H1 (cell line): ENCODE measurements around the gene U2AF1L4. TPM values are rescaled to one million over a fixed set of nuclear protein-coding genes. Genes with fewer than 3 reads are reported as not detected.

Source experiments
- CTCF ChIA-PET: fragments of 300-600 bp; sonication (Branson Sonifier 250); formaldehyde crosslinking; loops from one replicate; lab custom pipeline; 2021; ENCODE audit not compliant: partially characterized antibody; lab: Charles Lee
- POLR2A ChIA-PET: fragments of 300-600 bp; sonication (Branson Sonifier 250); formaldehyde crosslinking; loops from one replicate; lab custom pipeline; 2021; ENCODE audit warnings: inconsistent platforms; ENCODE audit not compliant: partially characterized antibody; lab: Charles Lee
- DNase-seq, 2 experiments: peaks; one replicate each; pipeline versions ENCODE4 v3.0.0 to v3.0.0-alpha.2; 2010 to 2022; ENCODE audit warnings: low spot score in 2 of 2, low read depth in 1 of 2, mixed read lengths in 1 of 2
- FAIRE-seq: peaks from 2 replicates; lab custom pipeline; 2011; peaks lifted over from hg19 to GRCh38; lab: Jason Lieb, UNC
- H2AFZ ChIP-seq: 2 replicates; pipeline ENCODE4 v1.8.1; 2012; ENCODE audit warnings: low read length, inconsistent platforms
- H2AK5ac ChIP-seq: 2 replicates; pipeline ENCODE4 v1.6.1; 2013; ENCODE audit warnings: low read depth, low read length
- H2BK120ac ChIP-seq: replicated peaks from 2 replicates; pipeline ENCODE3; 2013; ENCODE audit warnings: low read depth, low read length, inconsistent platforms
- H2BK12ac ChIP-seq: 2 replicates; pipeline ENCODE4 v1.6.1; 2013; ENCODE audit warnings: low read depth, low read length
- H2BK15ac ChIP-seq: 2 replicates; pipeline ENCODE4 v1.6.1; 2013; ENCODE audit warnings: low read length
- H2BK20ac ChIP-seq: 2 replicates; pipeline ENCODE4 v1.6.1; 2013; ENCODE audit warnings: low read length
- H2BK5ac ChIP-seq: 2 replicates; pipeline ENCODE4 v1.6.1; 2013; ENCODE audit warnings: low read depth, low read length
- H3K14ac ChIP-seq: 2 replicates; pipeline ENCODE4 v1.6.1; 2013; ENCODE audit warnings: inconsistent platforms; ENCODE audit not compliant: insufficient read length
- H3K18ac ChIP-seq: 2 replicates; pipeline ENCODE4 v1.6.1; 2013; ENCODE audit warnings: low read length; ENCODE audit errors: extremely low read depth
- H3K23ac ChIP-seq: 2 replicates; pipeline ENCODE4 v1.6.1; 2013; ENCODE audit warnings: inconsistent platforms; ENCODE audit not compliant: insufficient read length
- H3K23me2 ChIP-seq: 2 replicates; pipeline ENCODE4 v1.6.1; 2013; ENCODE audit warnings: low read depth, low read length
- H3K27ac ChIP-seq: 2 replicates; pipeline ENCODE4 v1.6.1; 2011; ENCODE audit warnings: low read depth, low read length, inconsistent platforms
- H3K27me3 ChIP-seq, 4 experiments: replicated peaks in 1 of 4; 1 replicate in 1 of 4; 2 replicates in 3 of 4; pipeline versions ENCODE4 v1.6.1 to v1.8.1; 2011 to 2013; ENCODE audit warnings: low read length in 3 of 4, mild to moderate bottlenecking in 3 of 4, inconsistent platforms in 2 of 4, mixed read lengths in 2 of 4, moderate library complexity in 1 of 4; ENCODE audit not compliant: control insufficient read depth in 3 of 4, insufficient read depth in 3 of 4; ENCODE audit errors: extremely low read depth in 1 of 4
- H3K36me3 ChIP-seq, 4 experiments: 2 replicates each; pipeline versions ENCODE4 v1.6.1 to v1.8.1; 2011 to 2013; ENCODE audit warnings: mild to moderate bottlenecking in 4 of 4, low read length in 3 of 4, moderate library complexity in 2 of 4, control low read depth in 1 of 4, inconsistent platforms in 1 of 4; ENCODE audit not compliant: insufficient read depth in 4 of 4, control insufficient read depth in 2 of 4
- H3K4ac ChIP-seq: replicated peaks from 2 replicates; pipeline ENCODE3; 2013; ENCODE audit warnings: low read length, low read depth, mixed read lengths, inconsistent platforms; ENCODE audit not compliant: insufficient read length
- H3K4me1 ChIP-seq, 4 experiments: replicated peaks in 1 of 4; 1 replicate in 1 of 4; 2 replicates in 3 of 4; pipeline versions ENCODE4 v1.6.1 to v1.8.1; 2011 to 2013; ENCODE audit warnings: low read length in 3 of 4, inconsistent platforms in 2 of 4, mixed read lengths in 1 of 4; ENCODE audit not compliant: insufficient read depth in 4 of 4, control insufficient read depth in 3 of 4
- H3K4me2 ChIP-seq, 2 experiments: 2 replicates each; pipeline versions ENCODE4 v1.6.1 to v1.8.1; 2011 to 2013; ENCODE audit warnings: low read depth in 2 of 2, low read length in 2 of 2, control low read depth in 1 of 2, inconsistent platforms in 1 of 2, mild to moderate bottlenecking in 1 of 2; ENCODE audit not compliant: insufficient read depth in 1 of 2
- H3K4me3 ChIP-seq, 4 experiments: fragments of 200-600, 300-600 bp in 1 of 4; sonication (generic), shearing (Covaris generic), sonication (Bioruptor Twin) in 1 of 4; 2 replicates each; pipeline versions ENCODE4 v1.5.1 to v1.8.1; 2011 to 2016; ENCODE audit warnings: low read length in 4 of 4, low read depth in 3 of 4, control low read depth in 2 of 4, inconsistent platforms in 2 of 4, mild to moderate bottlenecking in 2 of 4, mixed read lengths in 1 of 4, moderate library complexity in 1 of 4; ENCODE audit not compliant: insufficient read depth in 2 of 4; ENCODE audit errors: extremely low read depth in 1 of 4
- H3K56ac ChIP-seq: replicated peaks from 2 replicates; pipeline ENCODE3; 2013; ENCODE audit warnings: low read depth, mild to moderate bottlenecking, mixed read lengths, low read length, inconsistent platforms; ENCODE audit not compliant: insufficient read length
- H3K79me1 ChIP-seq: 2 replicates; pipeline ENCODE4 v1.6.1; 2013; ENCODE audit warnings: low read depth, low read length, control low read depth
- H3K79me2 ChIP-seq, 2 experiments: 2 replicates each; pipeline versions ENCODE4 v1.6.1 to v1.8.1; 2012 to 2013; ENCODE audit warnings: low read length in 2 of 2, mild to moderate bottlenecking in 2 of 2, inconsistent platforms in 1 of 2; ENCODE audit not compliant: insufficient read depth in 2 of 2, control insufficient read depth in 1 of 2
- H3K9ac ChIP-seq, 4 experiments: replicated peaks in 1 of 4; 1 replicate in 1 of 4; 2 replicates in 3 of 4; pipeline versions ENCODE4 v1.6.1 to v1.8.1; 2011 to 2013; ENCODE audit warnings: low read depth in 3 of 4, low read length in 3 of 4, control low read depth in 2 of 4, mild to moderate bottlenecking in 2 of 4, moderate library complexity in 2 of 4, inconsistent platforms in 1 of 4; ENCODE audit errors: extremely low read depth in 1 of 4
- H3K9me3 ChIP-seq, 2 experiments: 2 replicates each; pipeline versions ENCODE4 v1.6.1 to v1.8.1; 2012 to 2013; ENCODE audit warnings: mild to moderate bottlenecking in 2 of 2, moderate library complexity in 2 of 2, control low read depth in 1 of 2, inconsistent platforms in 1 of 2, low read depth in 1 of 2, low read length in 1 of 2, mixed read lengths in 1 of 2; ENCODE audit not compliant: insufficient read depth in 2 of 2
- H4K20me1 ChIP-seq, 2 experiments: replicated peaks in 1 of 2; 2 replicates each; pipeline versions ENCODE3 to v1.8.1; 2011 to 2013; ENCODE audit warnings: inconsistent platforms in 2 of 2, low read length in 2 of 2, mild to moderate bottlenecking in 1 of 2; ENCODE audit not compliant: insufficient read depth in 2 of 2, control insufficient read depth in 1 of 2
- H4K5ac ChIP-seq: 2 replicates; pipeline ENCODE4 v1.6.1; 2013; ENCODE audit warnings: low read length, low read depth, mixed read lengths, inconsistent platforms; ENCODE audit not compliant: insufficient read length
- H4K8ac ChIP-seq: 2 replicates; pipeline ENCODE4 v1.8.0; 2013; ENCODE audit warnings: mild to moderate bottlenecking, moderate library complexity, low read length, inconsistent platforms; ENCODE audit not compliant: insufficient read depth; ENCODE audit errors: extremely low read depth
- H4K91ac ChIP-seq: replicated peaks from 2 replicates; pipeline ENCODE3; 2013; ENCODE audit warnings: low read length, mixed read lengths, inconsistent platforms; ENCODE audit not compliant: insufficient read length
- CBX8 ChIP-seq: fragments of 300-800, 300-1000 bp; sonication (generic); IDR thresholded peaks from 2 replicates; pipeline ENCODE4 v1.7.1; 2016; ENCODE audit warnings: low read depth, low read length, borderline replicate concordance
- CHD1 ChIP-seq: IDR thresholded peaks from 2 replicates; pipeline ENCODE4 v1.6.1; 2012; ENCODE audit warnings: low read depth, low read length, improper control_type of control experiment
- EP300 ChIP-seq, 2 experiments: IDR thresholded peaks; 1 replicate in 1 of 2; 2 replicates in 1 of 2; pipeline ENCODE4 v1.6.1; 2011 to 2012; ENCODE audit warnings: low read depth in 2 of 2, low read length in 2 of 2, mild to moderate bottlenecking in 2 of 2, borderline replicate concordance in 1 of 2, inconsistent platforms in 1 of 2, moderate library complexity in 1 of 2
- HDAC2 ChIP-seq, 2 experiments: fragments of 300-600 bp in 1 of 2; sonication (generic) in 1 of 2; IDR thresholded peaks; 2 replicates each; pipeline ENCODE4 v1.6.1; 2011 to 2012; ENCODE audit warnings: low read depth in 2 of 2, low read length in 2 of 2, mild to moderate bottlenecking in 2 of 2, moderate library complexity in 2 of 2, borderline replicate concordance in 1 of 2, inconsistent platforms in 1 of 2
- KDM1A ChIP-seq: fragments of 200-600, 300-600 bp; sonication (generic); IDR thresholded peaks from 2 replicates; pipeline ENCODE4 v1.7.1; 2016; ENCODE audit warnings: mild to moderate bottlenecking, low read length, borderline replicate concordance
- KDM4A ChIP-seq: IDR thresholded peaks from one replicate; pipeline ENCODE4 v1.7.1; 2012; ENCODE audit warnings: low read depth, mild to moderate bottlenecking, moderate library complexity, low read length, inconsistent platforms; ENCODE audit not compliant: severe bottlenecking
- KDM5A ChIP-seq: fragments of 200-600 bp; IDR thresholded peaks from 2 replicates; pipeline ENCODE4 v1.7.1; 2012; ENCODE audit warnings: mild to moderate bottlenecking, low read length, inconsistent platforms, mixed read lengths
- SAP30 ChIP-seq: fragments of 300-600 bp; sonication (generic); IDR thresholded peaks from 2 replicates; pipeline ENCODE4 v1.7.1; 2012; ENCODE audit warnings: low read length, moderate library complexity, mild to moderate bottlenecking, inconsistent platforms; ENCODE audit not compliant: insufficient read depth, insufficient replicate concordance
- SP2 ChIP-seq: IDR thresholded peaks from 2 replicates; pipeline ENCODE4 v1.6.1; 2012; ENCODE audit warnings: mild to moderate bottlenecking, low read length, inconsistent platforms
- TAF7 ChIP-seq: optimal IDR thresholded peaks from 2 replicates; pipeline ENCODE3; 2011; ENCODE audit warnings: low read depth, mild to moderate bottlenecking, inconsistent platforms, low read length, moderate library complexity, borderline replicate concordance
- TCF12 ChIP-seq: IDR thresholded peaks from 2 replicates; pipeline ENCODE4 v1.6.1; 2011; ENCODE audit warnings: low read depth, mild to moderate bottlenecking, low read length
- WGBS, 2 experiments: shearing (Covaris generic) in 1 of 2; methylation state at CpG; one replicate each; pipeline versions ENCODE4 v1.1.6 to v1.1.7; 2013 to 2015; ENCODE audit warnings: low lambda C conversion rate in 2 of 2, mixed read lengths in 2 of 2, inconsistent platforms in 1 of 2, low coverage in 1 of 2, missing lambda C conversion rate in 1 of 2; ENCODE audit not compliant: insufficient replicate concordance in 2 of 2, insufficient coverage in 1 of 2, insufficient read length in 1 of 2; ENCODE audit errors: extremely low coverage in 1 of 2, missing lambda C conversion rate in 1 of 2; 5-methylcytosine and 5-hydroxymethylcytosine counted together
- polyA plus RNA-seq, 7 experiments: library from polyadenylated mRNA; depleted of rRNA in 3 of 7; stranded (reverse) in 5 of 7; unstranded in 2 of 7; fragments of >200 nt in 5 of 7; fragments of 200-250 nt in 2 of 7; gene quantifications; 1 replicate in 5 of 7; 2 replicates in 1 of 7; 4 replicates in 1 of 7; pipeline versions ENCODE4 v1.2.1 to v1.2.3, GENCODE V29; 2011 to 2013; ENCODE audit warnings: missing spikeins in 2 of 7, mixed read lengths in 2 of 7
- total RNA-seq: library from RNA; stranded (reverse); fragmentation: NEBNext Ultra II Directional; extraction: Animal tissue kit (Norgen Biotek cat#: 25700); gene quantifications from 2 replicates; pipeline ENCODE4 v1.2.1, GENCODE V29; 2021

U2AF1L4 gene
- total and polyA plus RNA-seq, 2 of the 8 experiments (the other 6 are each of a cell fraction or from before 2014, with no cell fraction given) = 15.1 to 32.7 TPM

DNA sequence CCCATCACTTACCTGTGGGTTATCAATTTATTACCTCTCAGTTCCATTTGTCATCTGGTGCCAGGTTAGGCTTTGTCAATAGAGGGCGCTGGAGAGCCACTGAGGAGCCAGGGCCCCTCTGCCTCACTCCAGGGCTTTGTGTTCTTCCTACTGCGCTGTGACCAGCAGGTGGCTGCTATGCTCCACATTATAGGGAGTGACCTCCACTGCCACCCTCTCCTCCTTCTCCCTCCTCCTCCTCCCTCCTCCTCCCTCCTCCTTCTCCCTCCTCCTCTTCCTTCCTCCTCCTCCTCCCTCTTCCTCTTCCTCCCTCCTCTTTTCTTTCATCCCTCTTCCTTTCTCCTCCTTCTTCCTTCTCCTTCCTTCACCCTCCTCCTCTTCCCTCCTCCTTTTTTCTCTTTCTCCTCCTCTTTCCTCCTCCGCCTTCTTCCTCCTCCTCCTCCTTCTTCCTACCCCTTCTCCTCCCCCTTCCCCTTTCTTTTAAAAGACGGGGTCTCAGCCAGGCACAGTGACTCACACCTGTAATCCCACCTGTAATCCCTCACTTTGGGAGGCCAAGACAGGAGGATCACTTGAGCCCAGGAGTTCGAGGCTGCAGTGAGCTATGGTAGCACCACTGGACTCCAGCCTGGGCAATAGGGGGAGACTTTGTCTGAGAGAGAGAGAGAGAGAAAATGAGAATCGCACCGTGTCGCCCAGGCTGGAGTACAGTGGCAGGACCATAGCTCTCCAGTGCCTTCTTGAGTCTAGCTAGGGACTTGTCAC, 51.2 kb downstream of the U2AF1L4 start:
- H2AK5ac ChIP-seq = no peak overlapping the region
- H2BK12ac ChIP-seq = no peak overlapping the region
- no peak overlapping the region for H2BK120ac ChIP-seq
- H3K9ac ChIP-seq = no peak overlapping the region
- FAIRE-seq = peak; percentile 78
- H3K56ac ChIP-seq = no peak overlapping the region
- H4K91ac ChIP-seq = peak overlapping the region; percentile 47
- no peak overlapping the region for H2AFZ ChIP-seq
- H3K9me3 ChIP-seq = no peaks in the 10 kb centered on the region
- no peak overlapping the region for H3K27ac ChIP-seq
- H2BK20ac ChIP-seq = 0 out of 2 replicates have a peak overlapping the region, but pooled peaks have one; percentile 37
- no peaks in the 10 kb centered on the region for H3K23me2 ChIP-seq
- no peak overlapping the region for H3K23ac ChIP-seq
- no peak overlapping the region for H3K18ac ChIP-seq
- peak in 1 of 2 experiments; percentile 93 for DNase-seq
- 43% methylated on average over 8 of the region's 8 CpGs; no CpG with 5 or more reads in 1 of the 2 experiments for WGBS, 2 experiments
- H4K5ac ChIP-seq = no peak overlapping the region
- ChIA-PET CTCF (interaction anchor here (0.6 to 7.6 kb wide), 25 partner anchors 10 to 177 kb away, joined by 3 to 105 read pairs (median 3); partner anchors contain the start of genes LIN37 and ZBTB32), POLR2A (interaction anchor here (0.7 to 1.9 kb wide), 5 partner anchors 8 to 166 kb away, joined by 3 to 13 read pairs (median 3); partner anchors contain the start of gene ZBTB32)
- H3K4me2 ChIP-seq = no peak overlapping the region
- no peaks in the 10 kb centered on the region for H3K36me3 ChIP-seq
- H3K4ac ChIP-seq = no peak overlapping the region
- no peak overlapping the region for H3K4me3 ChIP-seq
- no peak overlapping the region for H2BK15ac ChIP-seq
- H3K79me2 ChIP-seq = no peaks in the 10 kb centered on the region
- H3K27me3 ChIP-seq = no peaks in the 10 kb centered on the region
- H3K4me1 ChIP-seq = no peaks in the 10 kb centered on the region
- H4K20me1 ChIP-seq = no peaks in the 10 kb centered on the region
- H2BK5ac ChIP-seq = no peak overlapping the region
- no peaks in the 10 kb centered on the region for H3K79me1 ChIP-seq
- no peak overlapping the region for H3K14ac ChIP-seq
- H4K8ac ChIP-seq = no peak overlapping the region
- TF ChIP-seq HDAC2 (IDR thresholded peaks at IDR 0.05; ENCODE audit: borderline replicate concordance in 1 of 2, low read depth in 2 of 2, low read length in 2 of 2) (no peak; a peak in 1 of 4 replicates), KDM5A (no peak), EP300 (IDR thresholded peaks at IDR 0.05; ENCODE audit: borderline replicate concordance in 1 of 2, low read depth in 2 of 2, low read length in 2 of 2) (no peak), TAF7 (no peak), KDM4A (no peak), SAP30 (no peak), CBX8 (no peak), KDM1A (peak; percentile 30; the same call in 1 of the 2 replicates), TCF12 (0 out of 2 replicates have a peak, but pooled peaks have one; percentile 38), SP2 (no peak), CHD1 (no peak)
